IPS DF 6.9 (cell line): ENCODE data around the gene NOS1.
"Not testable (repeated sequence)": the region's sequence is repeated elsewhere in the genome, so short reads cannot be mapped to it uniquely, and the experiment has no call there.

Source experiments
- DNase-seq: peaks from one replicate; pipeline ENCODE4 v3.0.0-alpha.2; 2013; ENCODE audit warnings: low read depth, low spot score
- H3K27ac ChIP-seq: one replicate; pipeline ENCODE4 v1.5.1; 2013; ENCODE audit warnings: low read length, control low read depth
- H3K27me3 ChIP-seq: 2 replicates; pipeline ENCODE4 v1.6.1; 2013; ENCODE audit warnings: mild to moderate bottlenecking, low read length; ENCODE audit not compliant: control insufficient read depth, insufficient read depth
- H3K36me3 ChIP-seq: 2 replicates; pipeline ENCODE4 v1.6.1; 2013; ENCODE audit warnings: low read length; ENCODE audit not compliant: control insufficient read depth, insufficient read depth
- H3K4me1 ChIP-seq: 2 replicates; pipeline ENCODE4 v1.6.1; 2013; ENCODE audit warnings: low read length; ENCODE audit not compliant: control insufficient read depth, insufficient read depth
- H3K4me3 ChIP-seq: 2 replicates; pipeline ENCODE4 v1.5.1; 2013; ENCODE audit warnings: mild to moderate bottlenecking, low read length
- H3K9me3 ChIP-seq: 2 replicates; pipeline ENCODE4 v1.6.1; 2013; ENCODE audit warnings: low read length, inconsistent platforms; ENCODE audit not compliant: control insufficient read depth, insufficient read depth
- WGBS: extraction: QIAGEN DNeasy Blood & Tissue Kit; methylation state at CpG from one replicate; pipeline ENCODE4 v1.1.7; 2013; ENCODE audit warnings: mixed read lengths, missing lambda C conversion rate; ENCODE audit not compliant: insufficient read length, insufficient coverage; 5-methylcytosine and 5-hydroxymethylcytosine counted together

The NOS1 gene

DNA sequence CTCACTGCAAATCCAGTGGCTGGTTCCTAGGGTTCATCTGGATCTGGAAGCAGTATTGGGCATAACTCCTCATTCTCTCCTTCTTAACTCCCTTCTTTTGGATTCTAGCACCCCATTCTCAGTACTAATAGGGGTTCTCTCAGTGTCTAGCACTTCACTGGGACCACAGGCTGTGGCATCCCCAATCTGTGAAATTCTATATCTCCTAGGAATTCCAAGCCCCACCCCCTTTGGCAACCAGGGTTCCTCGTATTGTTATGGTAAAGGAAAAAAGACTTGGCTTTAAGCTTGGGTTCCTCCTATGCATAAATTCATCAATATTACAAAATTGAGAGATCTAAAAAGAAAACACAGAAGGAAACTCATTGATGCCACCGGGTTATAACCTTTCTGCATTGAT lies 126.2 kb downstream of the NOS1 start:
- Histone ChIP-seq H3K27ac (no peak overlapping the region), H3K9me3 (no peaks in the 10 kb centered on the region), H3K36me3 (no peaks in the 10 kb centered on the region), H3K27me3 (no peaks in the 10 kb centered on the region), H3K4me3 (no peak overlapping the region), H3K4me1 (peaks cover 3% of the 10 kb centered on the region)
- WGBS, result no CpG with 5 or more reads among the region's 2 CpGs
- DNase-seq, result no peak

GRCh38 chr12:117234441-117234840 lies 127.0 kb downstream of the NOS1 start:
- Histone ChIP-seq H3K9me3 (no peaks in the 10 kb centered on the region), H3K27ac (no peak overlapping the region), H3K27me3 (no peaks in the 10 kb centered on the region), H3K4me3 (no peak overlapping the region), H3K36me3 (no peaks in the 10 kb centered on the region), H3K4me1 (peaks cover 3% of the 10 kb centered on the region)
- WGBS, result no CpG with 5 or more reads among the region's 15 CpGs
- DNase-seq, result no peak

DNA sequence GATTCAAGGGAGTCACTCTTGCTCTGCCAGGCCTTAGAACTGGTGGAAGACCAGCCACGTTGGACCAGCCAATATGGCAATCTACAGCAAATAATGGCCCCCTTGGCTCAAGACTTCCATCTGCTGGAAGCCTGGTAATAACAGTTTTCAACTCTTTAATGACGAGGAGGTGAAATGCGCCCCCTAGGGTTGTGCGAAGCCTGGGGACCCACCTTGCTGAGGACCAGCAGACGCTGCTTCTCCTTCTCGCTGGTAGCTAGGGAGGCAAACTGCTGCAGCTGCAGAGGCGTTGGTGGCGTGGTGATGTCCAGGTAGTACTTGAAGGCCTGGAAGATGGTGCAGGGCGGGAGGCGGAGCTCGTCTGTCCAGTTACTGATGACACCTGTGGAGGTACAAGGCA lies 129.7 kb downstream of the NOS1 start:
- DNase-seq, result no peak
- no CpG with 5 or more reads among the region's 11 CpGs for WGBS

GRCh38 chr12:117228239-117228638 lies 133.2 kb downstream of the NOS1 start:
- Histone ChIP-seq H3K9me3 (no peaks in the 10 kb centered on the region), H3K27me3 (no peaks in the 10 kb centered on the region), H3K36me3 (no peaks in the 10 kb centered on the region), H3K27ac (no peak overlapping the region), H3K4me1 (no peaks in the 10 kb centered on the region), H3K4me3 (no peak overlapping the region)
- WGBS, result no CpG with 5 or more reads among the region's 2 CpGs
- no peak for DNase-seq

More for the DNA sequence above, 129.7 kb downstream of the NOS1 start:
- Histone ChIP-seq H3K27ac (no peak overlapping the region), H3K27me3 (no peaks in the 10 kb centered on the region), H3K4me3 (no peak overlapping the region), H3K9me3 (no peaks in the 10 kb centered on the region), H3K4me1 (peaks cover 2% of the 10 kb centered on the region), H3K36me3 (no peaks in the 10 kb centered on the region)

DNA sequence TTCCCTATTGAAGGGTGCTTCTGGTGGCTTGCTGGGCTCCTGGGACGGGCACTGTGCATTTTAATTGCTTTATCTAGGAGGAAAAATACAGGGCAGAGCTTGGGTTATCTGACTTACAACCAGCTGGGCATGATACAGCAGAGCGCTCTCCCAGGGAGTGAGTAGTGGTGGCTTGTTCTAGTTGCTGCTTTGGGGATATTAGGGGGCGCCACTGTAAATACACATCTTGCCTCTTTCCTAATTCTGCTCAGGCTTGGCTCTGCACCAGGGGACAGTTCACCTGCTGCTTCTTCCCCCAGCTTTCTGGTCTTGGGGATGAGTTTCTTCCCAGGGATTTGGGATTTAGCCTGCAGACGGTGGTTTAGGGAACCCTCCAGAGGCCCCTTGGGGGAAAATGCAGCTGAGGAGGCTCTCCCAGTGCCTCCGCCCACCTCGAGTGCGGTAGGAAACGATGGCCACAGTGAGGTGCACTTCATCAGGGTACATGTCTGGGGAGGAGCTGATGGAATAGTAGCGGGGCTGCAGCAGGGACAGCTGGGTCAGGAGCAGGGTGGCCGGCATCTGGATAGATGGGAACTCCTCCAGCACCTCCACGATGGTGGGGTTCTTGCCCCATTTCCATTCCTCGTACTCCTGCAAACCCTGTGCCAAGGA lies 134.3 kb downstream of the NOS1 start:
- no CpG with 5 or more reads among the region's 12 CpGs for WGBS
- H3K27me3 ChIP-seq, result no peaks in the 10 kb centered on the region

DNA sequence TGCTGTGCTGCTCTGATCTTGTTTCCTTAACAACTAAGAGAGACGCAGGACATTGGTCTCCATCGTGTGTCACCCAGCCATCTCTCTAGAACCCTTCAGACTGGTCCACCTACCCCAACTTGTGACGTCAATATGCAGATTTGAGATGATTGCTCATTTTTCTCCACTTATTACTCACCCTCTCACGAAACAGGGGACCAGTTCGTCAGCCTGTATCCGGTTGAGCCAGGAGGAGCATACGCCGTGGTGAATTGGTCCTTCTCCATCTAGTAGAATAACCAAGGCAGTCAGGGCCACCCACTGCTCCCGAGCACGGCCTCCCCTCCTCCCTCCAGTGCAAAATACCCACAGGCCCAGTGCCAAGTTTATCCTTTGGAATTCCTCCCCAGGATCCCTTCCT lies 134.9 kb downstream of the NOS1 start:
- Histone ChIP-seq H3K27ac (no peak overlapping the region), H3K4me3 (no peak overlapping the region), H3K36me3 (no peaks in the 10 kb centered on the region), H3K9me3 (no peaks in the 10 kb centered on the region), H3K4me1 (no peaks in the 10 kb centered on the region), H3K27me3 (no peaks in the 10 kb centered on the region)
- WGBS, result no CpG with 5 or more reads among the region's 10 CpGs
- DNase-seq, result no peak

More for the DNA sequence above, 134.3 kb downstream of the NOS1 start:
- no peak for DNase-seq
- H3K4me1 ChIP-seq, result no peaks in the 10 kb centered on the region
- H3K27ac ChIP-seq, result no peak overlapping the region
- H3K36me3 ChIP-seq, result no peaks in the 10 kb centered on the region
- H3K9me3 ChIP-seq, result no peaks in the 10 kb centered on the region
- no peak overlapping the region for H3K4me3 ChIP-seq

DNA sequence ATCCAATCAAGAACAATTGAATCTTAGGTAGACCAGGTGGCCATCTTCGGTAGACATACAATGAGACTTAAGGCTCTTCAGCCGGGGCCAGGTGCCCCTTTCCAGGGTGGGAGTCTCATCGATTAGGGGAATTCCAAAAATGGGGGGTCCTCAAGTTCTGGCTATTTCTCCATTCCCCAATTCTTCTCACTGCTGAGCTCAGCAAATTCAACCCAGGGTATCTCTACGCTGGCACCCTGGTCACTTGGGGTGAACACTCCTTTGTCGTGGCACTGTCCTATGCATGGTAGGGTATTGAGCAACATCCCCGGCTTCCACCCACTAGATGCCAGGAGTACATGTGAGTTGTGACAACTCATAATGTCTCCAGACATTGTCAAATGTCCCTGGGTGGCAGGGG lies 136.2 kb downstream of the NOS1 start:
- Histone ChIP-seq H3K4me1 (no peaks in the 10 kb centered on the region), H3K4me3 (no peak overlapping the region), H3K9me3 (no peaks in the 10 kb centered on the region), H3K27me3 (no peaks in the 10 kb centered on the region), H3K36me3 (no peaks in the 10 kb centered on the region), H3K27ac (no peak overlapping the region)
- no peak for DNase-seq
- WGBS, result no CpG with 5 or more reads among the region's 6 CpGs

DNA sequence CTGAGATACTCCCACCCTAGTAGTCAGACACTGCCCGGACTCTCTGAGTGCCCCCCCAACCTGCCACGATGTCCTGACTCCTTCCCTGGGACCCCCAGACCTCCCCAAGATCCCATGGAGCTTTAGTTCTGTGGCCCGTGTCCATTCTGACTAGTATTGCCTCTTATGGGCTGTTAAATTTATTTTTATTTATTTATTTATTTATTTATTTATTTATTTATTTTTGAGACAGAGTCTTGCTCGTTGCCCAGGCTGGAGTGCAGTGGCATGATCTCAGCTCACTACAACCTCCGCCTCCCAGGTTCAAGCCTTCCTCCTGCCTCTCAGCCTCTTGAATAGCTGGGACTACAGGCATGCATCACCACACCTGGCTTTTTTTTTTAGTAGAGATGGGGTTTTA lies 140.5 kb downstream of the NOS1 start:
- H3K27me3 ChIP-seq, H3K4me1 ChIP-seq, H3K9me3 ChIP-seq, DNase-seq, H3K27ac ChIP-seq, H3K36me3 ChIP-seq, H3K4me3 ChIP-seq: not testable (repeated sequence)
- WGBS, result no CpG with 5 or more reads among the region's 5 CpGs

DNA sequence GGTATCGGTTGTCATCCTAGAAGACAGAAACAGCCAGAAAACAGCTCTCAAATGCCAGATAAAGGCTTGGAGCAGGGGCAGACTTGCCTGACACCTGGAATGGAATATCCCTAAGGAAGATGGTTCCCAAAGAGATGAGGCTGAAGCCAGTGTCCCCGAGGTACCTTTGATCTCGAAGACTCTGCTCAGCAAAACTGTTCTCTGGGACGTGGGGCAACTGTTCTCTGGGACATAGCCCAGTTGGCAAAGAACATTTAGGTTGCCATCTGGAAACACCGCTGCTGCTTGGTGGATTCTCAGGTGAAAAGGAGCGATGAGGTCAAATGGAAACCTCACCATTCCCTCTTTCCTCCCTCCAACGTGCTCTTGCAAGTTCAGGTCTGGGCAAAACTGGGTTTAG lies 143.3 kb downstream of the NOS1 start:
- Histone ChIP-seq H3K4me1 (no peaks in the 10 kb centered on the region), H3K27me3 (no peaks in the 10 kb centered on the region), H3K4me3 (no peak overlapping the region), H3K9me3 (no peaks in the 10 kb centered on the region), H3K27ac (no peak overlapping the region), H3K36me3 (no peaks in the 10 kb centered on the region)
- WGBS, result no CpG with 5 or more reads among the region's 7 CpGs
- no peak for DNase-seq

DNA sequence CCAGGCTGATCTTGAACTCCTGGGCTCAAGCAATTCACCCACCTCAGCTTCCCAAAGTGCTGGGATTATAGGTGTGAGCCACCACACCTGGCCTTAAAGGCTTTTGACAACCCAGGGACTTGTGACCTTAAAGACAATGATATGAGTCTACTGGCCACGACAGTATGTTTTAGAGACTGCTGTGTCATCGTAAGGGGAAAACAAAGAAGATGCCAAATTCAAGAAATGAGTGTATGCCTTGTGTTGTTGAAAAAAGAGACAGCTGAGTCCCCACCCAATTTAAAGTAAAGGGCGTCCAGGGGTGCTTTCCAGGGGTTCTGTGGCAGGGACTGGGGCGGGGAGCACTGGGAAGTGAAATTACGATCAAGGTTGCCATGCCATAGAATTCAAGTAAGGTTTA lies 144.7 kb downstream of the NOS1 start:
- no peak overlapping the region for H3K4me3 ChIP-seq
- H3K9me3 ChIP-seq, result no peaks in the 10 kb centered on the region
- H3K27me3 ChIP-seq, result no peaks in the 10 kb centered on the region
- H3K36me3 ChIP-seq, result no peaks in the 10 kb centered on the region
- DNase-seq, result no peak
- no peaks in the 10 kb centered on the region for H3K4me1 ChIP-seq
- WGBS, result no CpG with 5 or more reads among the region's 5 CpGs
- no peak overlapping the region for H3K27ac ChIP-seq

DNA sequence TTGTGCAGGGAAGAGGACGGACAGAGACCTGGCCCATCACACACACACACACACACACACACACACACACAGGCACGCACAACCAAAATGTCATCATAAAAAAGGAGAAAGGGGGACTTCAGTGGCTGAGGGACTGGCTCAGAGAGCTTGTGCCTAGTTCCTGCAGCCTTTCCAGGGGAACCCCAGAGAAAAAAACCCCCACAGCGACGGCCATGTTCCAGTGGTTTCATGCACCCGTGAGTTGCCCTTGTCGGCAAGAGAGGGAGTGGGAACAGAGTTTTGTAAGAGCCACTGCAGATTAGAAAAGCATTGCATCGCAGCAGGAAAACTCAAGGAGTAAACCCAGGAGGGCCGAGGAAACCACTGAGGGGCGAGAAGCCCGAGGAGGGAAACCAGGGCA lies 146.6 kb downstream of the NOS1 start:
- no peak overlapping the region for H3K4me3 ChIP-seq
- no peaks in the 10 kb centered on the region for H3K4me1 ChIP-seq
- no peaks in the 10 kb centered on the region for H3K36me3 ChIP-seq
- H3K27me3 ChIP-seq, result no peaks in the 10 kb centered on the region
- no CpG with 5 or more reads among the region's 10 CpGs for WGBS
- H3K9me3 ChIP-seq, result no peaks in the 10 kb centered on the region
- DNase-seq, result no peak
- H3K27ac ChIP-seq, result no peak overlapping the region
